GM19239 (cell line): ENCODE results near the gene SIRT4.
"Not testable (repeated sequence)": the region's sequence is repeated elsewhere in the genome, so short reads cannot be mapped to it uniquely, and the experiment has no call there.

Experiments used
- DNase-seq: peaks from one replicate; pipeline ENCODE4 v3.0.0; 2011; ENCODE audit warnings: low spot score; ENCODE audit not compliant: insufficient read length
- FAIRE-seq: peaks from 2 replicates; lab custom pipeline; 2011; peaks lifted over from hg19 to GRCh38; lab: Jason Lieb, UNC

The SIRT4 gene, protein sequence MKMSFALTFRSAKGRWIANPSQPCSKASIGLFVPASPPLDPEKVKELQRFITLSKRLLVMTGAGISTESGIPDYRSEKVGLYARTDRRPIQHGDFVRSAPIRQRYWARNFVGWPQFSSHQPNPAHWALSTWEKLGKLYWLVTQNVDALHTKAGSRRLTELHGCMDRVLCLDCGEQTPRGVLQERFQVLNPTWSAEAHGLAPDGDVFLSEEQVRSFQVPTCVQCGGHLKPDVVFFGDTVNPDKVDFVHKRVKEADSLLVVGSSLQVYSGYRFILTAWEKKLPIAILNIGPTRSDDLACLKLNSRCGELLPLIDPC

DNA sequence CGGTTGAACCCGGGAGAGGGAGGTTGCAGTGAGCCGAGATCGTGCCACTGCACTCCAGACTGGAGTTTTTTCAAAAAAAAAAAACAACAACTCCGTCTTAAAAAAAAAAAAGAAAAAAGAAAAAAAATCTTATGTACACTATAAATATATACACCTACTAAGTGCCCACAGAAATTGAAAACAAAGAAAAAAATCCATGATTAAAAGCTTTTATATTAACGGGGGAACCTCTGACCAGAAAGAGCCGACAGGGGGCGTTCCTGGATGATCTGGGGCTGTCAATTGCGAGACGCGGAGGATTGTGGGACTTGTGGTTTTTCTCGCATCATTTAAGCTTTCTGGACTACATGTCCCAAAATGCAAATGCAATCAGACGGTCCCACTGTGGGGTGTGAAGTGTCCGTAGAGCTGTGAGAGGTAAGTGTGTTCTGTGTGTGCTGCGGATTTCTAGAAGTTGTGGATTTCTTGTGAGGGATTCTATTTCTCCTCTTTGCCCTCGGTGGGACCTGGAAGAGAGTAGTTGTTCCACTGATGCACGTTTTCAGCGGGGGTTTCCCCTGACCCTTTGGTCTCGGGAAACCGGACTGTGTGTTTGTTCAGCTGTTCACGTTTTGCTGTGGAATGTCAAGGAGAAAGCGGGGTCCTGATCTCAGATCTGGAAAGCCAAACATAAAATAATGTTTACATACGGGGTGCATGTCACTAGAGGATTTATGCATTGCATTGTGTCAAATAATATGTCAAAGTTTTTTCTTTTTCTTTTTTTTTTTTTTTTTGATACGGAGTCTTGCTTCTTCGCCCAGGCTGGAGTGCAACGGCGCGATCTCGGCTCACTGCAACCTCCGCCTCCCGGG is at the start of gene SIRT4:
Gene SIRT4 (plus strand): TSS at position 360 of the 854 bp plus-strand sequence. CDS start 1,241 bp downstream, outside the sequence.
- FAIRE-seq (peak; percentile 100), DNase-seq (peak; percentile 92)

DNA sequence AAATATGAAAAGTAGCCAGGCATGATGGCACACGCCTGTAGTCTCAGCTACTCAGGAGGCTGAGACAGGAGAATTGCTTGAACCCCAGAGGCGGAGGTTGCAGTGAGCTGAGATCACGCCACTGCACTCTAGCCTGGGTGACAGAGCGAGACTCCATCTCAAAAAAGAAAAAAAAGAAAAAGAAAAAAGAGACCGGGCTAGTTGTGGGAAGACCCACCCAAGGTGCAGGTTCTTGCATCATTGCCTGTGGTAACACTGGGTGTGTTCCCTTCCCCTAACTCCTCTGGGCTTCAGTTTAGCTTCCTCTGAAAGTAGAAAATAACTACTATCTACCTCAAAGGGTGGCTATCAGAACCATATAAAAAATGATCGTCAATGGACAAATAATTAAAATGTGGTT is 48.8 kb upstream of the SIRT4 start:
- FAIRE-seq, DNase-seq: not testable (repeated sequence)

DNA sequence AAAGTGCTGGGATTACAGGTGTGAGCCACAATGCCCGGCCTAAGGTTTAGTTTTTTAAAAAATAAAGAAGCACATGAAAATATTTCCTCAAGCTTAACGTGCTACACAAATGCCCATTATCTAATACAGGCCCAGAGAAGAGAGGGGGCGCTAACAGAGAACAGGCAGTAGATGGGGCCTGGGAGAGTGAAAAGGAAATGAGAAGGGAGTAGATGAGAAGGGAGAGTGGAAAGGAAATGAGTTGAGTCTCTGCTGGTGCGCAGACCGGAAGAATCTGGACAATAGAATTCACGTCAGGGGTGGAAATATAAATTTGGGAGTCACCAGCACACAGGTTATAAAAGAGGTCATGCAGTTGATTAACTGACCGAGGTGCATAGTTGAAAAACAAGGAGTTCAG is 47.3 kb upstream of the SIRT4 start:
- DNase-seq (no peak), FAIRE-seq (no peak)

DNA sequence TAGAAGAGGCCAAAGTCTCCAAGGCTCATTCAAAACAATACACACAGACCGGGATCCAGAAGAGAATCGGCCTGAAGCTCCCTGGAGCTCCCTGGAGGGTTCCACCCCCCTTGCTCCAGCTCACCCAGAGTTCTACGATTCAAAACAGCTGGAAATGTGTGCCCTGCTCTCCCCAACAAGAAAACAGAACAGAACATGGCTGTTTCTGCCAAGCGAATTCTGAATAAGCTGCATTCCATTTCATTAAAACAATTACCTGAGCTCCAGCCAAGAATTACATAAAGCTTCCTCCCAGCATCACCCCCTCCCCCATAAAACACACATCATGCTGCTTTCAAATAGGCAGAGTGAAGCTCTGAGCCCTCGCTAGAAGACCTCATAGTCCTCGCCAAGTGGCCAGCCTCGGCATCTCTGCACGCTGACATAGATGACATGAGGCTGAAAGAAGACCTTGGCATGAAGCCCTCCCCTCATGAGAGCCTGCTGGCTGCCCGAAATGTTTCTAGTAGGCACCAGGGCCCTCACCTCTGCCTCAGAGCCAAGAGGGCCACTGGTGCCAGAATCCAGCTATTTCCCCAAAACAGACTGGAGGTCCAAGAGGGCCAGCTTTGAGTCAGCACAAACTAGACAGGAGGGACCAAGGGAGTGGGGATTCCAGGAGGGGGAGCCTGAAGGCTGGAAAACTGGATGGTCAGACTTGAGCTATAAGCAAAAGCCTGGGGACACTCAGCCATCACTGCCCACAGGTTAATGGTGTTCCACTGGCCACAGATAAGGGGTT is 44.9 kb upstream of the SIRT4 start:
- DNase-seq: no peak
- FAIRE-seq: no peak

DNA sequence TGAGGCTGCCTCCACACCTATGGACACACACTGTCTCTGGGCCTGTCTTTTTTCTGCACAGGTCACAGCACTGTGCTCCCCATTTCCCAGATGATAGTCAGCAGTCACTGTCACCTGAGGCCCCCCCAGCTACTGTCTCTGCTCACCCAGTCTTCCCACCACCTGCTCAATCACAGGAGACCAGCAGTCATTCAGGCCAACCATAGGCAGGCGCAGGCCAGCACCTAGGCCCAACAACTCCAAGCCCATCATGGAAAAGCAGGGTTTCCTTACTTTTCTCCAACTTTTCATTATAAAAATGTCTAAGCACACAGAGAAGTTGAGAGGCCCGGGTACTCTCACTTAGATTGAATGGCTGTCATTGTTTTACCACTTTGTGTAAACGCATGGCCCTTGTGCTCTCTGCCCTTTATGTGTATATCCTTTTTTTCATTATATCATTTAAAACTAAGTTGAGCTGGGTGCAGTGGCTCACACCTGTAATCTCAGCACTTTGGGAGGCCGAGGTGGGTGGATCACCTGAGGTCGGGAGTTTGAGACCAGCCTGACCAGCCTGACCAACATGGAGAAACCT is 43.7 kb upstream of the SIRT4 start:
- DNase-seq: no peak

DNA sequence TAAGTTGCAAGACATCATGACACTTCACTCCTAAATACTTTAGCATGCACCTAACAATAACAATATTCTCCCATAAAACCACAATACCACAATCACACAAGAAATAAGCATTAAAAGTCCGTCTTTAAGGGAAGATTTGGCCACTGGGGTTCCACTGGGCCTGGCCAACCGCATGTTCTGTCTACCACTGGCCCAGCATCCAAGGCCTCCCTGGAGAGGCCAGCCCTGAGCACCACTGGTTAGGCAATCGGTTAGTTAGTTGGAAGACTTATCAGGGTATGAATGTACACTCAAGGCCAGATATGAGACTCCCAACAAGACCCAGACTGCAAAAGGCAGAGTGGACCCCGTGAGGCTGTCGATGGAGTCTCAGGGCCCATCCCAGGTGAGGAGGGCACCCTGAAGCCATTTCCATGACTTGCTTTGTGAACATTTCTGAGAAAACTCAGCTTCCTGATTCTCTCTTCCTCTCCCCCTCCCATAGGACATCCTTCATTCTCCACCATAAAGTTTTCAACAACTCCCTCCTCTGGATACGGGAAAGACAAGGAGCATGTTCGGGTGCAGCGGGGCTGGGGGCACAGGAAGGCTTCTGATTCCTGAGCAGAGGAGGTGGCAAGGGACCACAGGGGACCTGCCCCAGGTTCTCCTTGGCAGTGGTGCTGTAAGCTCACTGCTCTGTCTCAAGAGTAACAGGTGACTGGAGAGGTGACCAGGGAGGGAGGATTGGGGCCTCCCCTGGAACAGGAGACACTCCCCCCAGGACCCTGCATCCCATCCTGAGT is 42.5 kb upstream of the SIRT4 start:
- DNase-seq (no peak), FAIRE-seq (no peak)

More for the DNA sequence above, 43.7 kb upstream of the SIRT4 start:
- FAIRE-seq: no peak

DNA sequence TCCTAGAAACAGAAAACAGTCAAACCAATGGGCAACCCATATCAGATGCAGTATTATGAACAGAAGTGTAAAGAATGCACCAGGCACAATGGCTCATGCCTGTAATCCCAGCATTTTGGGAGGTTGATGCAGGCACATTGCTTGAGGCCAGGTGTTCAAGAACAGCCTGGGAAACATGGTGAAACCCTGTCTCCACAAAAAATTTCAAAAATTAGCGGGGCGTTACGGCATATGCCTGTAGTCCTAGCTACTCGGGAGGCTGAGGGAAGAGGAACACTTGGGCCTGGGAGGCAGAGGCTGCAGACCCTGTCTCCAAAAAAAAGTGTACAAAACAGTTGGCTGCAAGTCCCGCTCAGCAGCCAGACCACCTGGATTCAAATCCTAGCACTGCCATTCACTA is 41.5 kb upstream of the SIRT4 start:
- FAIRE-seq: no peak
- DNase-seq: no peak

DNA sequence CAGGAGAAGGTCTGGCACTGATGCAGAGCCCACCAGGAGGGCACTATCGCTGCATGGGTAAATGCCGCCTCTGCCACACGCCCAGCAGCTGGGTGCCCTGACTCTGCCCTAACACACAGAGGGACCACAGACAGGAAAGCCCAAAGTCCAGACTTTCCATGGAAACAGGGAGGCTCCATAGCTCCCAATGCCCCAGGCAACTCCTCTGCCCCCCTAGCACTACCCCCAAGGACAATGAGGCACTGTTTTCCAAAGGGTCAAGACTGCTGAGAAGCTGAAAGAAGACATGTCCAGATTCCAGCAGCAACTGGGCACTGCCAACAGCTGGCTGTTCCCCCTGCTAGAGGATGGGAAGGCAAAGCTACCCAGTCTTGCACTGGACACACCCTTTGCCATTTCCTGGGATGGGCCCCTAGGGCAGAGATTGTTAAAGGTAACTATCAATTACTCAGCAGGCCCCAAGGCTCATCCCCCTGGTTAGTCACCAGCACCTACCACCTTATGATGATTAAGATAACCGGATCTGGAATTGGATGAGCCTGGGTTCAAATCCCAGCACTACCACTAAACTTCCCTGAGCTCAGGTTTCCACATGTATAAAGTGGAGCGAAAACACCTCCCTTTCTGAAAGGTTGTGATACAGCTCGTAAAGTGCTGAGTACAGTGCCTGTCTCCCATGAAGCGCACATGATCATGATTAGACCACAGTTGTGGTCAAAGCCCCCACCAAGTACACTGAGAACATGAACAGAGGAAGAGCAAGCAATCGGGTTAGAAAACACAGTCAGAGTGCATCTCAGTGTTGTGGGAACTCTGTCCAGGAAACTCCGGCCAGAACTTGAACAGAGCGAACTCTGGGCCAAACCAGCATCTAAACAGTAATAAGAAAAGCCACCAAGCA is 39.9 kb upstream of the SIRT4 start:
- peak; percentile 21 for FAIRE-seq
- no peak for DNase-seq

DNA sequence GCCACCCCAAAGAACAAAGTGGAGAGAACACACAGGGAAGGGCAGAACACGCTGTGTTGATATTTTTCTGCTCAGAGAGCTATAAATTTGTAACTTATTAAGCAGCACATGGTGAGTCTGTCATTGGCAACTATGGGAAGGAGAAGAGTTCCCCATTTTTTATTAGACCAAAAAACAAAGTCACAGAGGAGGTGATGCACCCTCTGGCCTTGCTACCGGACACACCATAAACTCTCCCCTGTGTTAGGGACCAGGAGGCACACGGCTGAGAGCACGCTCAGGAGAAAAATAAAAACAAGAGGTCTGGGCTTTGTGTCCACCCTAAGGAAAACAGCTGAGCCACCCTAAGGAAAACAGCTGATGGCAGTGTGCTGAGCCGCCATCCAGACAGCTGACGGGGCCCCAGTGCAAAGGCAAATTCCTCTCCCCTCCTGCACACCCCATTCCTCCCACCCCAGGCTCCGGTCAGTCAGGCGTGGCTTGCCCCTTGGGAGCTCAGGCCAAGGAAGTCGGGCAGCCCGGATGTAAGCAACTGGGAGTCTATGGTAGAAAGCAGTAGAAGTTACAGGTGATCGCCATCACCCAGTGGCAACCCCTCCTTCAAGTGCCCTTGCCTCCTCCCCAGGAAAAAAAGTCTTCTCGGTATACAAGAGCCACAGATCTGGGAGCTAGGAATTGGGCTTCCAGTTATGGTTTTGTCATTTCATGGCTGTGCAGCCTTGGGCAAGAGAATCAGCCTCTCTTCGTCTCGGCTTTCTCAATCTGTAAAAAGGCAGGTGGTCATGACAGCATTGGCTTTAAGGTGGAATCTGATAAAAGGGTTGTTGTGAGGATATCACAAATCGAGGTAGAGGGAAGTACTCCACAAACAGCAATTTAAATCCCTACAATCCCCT is 39.0 kb upstream of the SIRT4 start:
- DNase-seq (no peak), FAIRE-seq (no peak)

DNA sequence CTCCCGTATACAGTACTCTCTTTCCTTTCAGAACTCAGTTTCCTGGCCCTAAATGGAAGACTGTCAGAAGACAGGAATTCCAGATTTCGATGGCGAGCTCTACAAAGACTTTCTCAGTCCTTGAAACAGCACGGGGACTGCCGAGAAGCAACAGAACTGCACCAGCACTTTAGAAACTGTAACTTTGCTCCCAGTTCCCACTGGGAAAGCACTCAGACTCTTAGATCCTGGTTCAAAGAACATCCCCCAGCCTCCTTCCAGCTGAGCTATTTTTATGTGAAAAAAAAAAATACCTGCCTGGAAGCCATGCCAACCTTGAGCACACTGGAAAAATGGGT is 38.4 kb upstream of the SIRT4 start:
- DNase-seq (no peak), FAIRE-seq (no peak)

DNA sequence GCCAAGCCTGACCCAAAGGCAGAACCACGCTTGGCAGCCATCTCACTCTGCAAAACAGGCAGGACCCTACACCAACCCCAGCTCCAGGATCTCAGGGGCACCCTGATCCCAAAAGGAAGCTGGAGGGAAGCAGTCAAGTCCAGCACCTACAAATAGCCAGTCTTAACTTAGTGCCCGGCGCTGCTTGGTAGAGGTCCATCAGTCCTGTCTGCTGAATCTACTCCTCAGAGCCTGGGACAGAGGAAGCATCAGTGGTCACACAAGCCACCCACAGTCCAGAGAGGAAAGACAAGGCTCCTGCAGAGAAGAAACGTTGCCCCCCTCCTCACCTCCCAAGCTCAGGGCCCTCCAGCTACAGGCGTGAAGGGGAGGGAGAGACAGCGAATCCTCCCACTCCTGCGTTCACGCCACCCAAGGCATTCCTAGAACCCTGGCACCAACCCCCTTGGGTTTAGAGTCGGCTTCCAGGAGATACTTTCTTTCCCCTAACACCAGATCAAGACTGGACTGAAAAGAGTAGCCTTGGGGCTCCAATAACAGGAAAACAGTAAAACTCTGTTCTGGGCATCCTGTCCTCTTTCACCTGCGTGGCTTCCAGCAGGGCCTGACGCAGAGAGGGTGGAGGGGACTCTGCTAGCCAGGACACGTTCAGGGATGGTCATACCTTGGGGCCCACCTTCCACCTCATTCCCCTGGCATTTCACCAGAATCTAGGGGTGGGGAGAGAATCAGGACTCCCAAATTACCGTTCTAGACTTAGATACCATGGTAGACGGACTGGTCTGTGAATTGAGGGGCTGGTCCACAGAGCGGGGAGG is 37.8 kb upstream of the SIRT4 start:
- DNase-seq (no peak), FAIRE-seq (no peak)

DNA sequence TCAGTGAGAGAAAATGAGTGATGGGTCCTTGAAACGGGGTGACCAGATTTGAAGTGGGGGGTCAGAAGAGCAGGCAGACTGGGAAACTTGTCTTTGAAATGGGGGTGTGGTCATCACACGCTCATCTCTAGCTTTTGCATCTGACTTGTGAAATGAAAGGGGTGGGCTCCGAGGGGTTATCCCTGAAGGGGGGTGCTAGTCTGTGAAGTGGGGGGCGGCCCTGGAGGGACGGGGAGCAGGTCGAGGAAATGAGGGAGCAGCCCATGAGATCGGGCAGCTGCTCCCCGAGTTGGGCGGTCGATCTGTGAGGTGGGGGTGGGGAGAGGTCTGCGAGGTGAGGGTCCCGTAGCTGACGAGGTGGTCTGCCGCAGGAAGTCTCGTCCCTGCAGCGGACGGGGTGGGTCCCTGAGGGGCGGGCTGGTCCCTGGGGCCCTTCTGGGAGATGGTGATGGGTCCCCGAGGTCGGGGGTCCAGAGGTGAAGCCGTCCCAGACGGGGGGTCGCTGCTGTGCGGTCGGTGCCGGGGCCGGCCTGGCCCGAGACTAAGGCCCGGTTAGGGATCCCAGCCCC is 37.1 kb upstream of the SIRT4 start:
- DNase-seq: no peak
- no peak for FAIRE-seq

DNA sequence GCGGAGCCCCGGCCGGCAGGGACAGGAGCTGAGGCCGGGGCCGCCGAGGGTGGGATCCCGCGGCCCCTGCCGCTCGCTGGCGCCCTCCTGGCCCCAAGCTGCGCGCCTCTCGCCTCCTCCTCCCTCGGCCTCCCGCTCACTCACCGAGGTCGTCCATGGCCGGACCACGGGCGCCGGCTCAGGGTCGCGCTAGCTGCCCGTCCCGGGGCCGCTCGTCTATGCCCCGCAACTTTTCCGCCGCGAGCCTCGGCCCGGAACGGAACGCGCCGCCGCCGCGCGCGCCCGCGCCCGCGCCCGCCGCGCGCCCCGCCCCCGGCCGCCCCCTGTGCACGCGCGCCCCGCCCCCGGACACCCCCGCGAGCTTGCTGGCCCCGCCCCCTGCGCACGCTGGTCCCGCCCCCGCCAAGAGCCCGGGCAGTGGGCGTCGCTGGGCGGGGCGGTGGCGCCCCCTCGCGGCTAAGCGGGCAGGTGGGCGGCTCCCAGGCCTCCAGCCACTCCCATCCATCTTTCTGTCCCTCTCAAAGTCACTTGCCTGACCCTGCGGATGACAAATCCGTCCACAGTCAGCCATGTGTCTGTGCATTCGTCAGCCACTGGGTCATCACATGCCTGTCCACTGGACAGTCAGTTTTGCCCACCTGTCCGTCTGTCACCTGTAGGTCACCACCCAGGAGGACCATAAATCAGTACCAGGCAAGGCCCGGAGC is 36.5 kb upstream of the SIRT4 start, which contains the start of gene PXN:
Gene PXN (minus strand): TSS at position 258 of the 707 bp plus-strand sequence. CDS start 101 bp downstream, at position 157.
- DNase-seq (peak; percentile 88), FAIRE-seq (no peak)

DNA sequence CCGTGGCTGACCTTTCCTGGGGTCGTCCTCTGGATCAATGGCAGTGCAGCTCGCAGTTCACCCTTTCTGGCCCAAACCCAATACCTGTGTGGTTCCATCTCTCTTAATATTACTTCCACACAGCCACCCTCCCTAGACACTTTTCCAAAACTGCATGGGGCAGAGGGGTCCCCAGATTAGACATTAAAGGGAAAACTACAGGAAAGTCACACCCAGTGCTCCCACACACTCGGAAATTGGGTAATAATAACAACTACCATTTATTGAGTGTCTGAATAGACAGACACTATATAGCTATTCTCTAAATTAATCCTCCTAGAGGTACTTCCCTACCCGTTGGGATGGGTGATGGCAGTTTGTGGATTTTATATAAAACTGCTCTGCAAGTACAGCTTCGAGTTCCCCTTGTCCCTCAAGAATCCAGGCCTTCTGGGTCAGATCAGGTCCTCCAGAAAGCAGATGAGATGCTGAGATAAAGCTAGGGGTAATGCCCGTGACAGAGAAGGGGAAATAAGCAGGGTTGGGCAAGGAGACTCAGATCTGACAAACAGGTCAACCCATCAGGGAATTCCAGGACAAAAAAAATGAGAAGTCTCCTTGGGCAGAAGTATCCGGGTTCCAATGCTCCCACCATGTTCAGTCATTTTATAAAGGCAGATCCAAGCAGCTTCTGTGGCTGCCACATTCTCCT is 35.8 kb upstream of the SIRT4 start:
- no peak for FAIRE-seq
- DNase-seq: no peak

DNA sequence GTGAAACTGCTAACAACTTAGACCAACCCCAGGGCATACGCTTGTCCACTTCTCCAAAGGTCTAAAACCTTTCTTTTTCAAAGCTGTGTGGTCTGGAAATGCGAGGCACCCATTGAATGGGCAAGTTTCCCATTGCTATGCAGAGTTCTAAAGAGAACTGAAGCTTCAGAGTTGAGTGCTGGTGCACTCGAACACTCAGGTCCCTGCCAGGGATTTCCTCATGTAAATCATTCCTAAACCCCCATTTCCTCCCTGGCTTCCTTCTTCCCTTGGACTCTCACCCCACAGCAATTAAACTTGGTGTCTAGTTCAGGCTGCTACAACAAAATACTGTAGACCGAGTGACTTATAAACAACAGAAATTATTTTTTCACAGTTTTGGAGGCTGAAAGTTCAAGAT is 34.4 kb upstream of the SIRT4 start:
- no peak for FAIRE-seq
- DNase-seq: no peak
